IMR-90 (cell line): ENCODE data around the gene LRRC42. TPM values are rescaled to one million over a fixed set of nuclear protein-coding genes. Genes with fewer than 3 reads are reported as not detected.

Experiments
- ATAC-seq: fragments of 200-7000 bp; cut with Tn5 transposase; 2 replicates; pipeline ENCODE4 v1.9.1; 2020; ENCODE audit warnings: low read depth, mild to moderate bottlenecking, moderate library complexity
- BruUV-seq: library from RNA; stranded (reverse); fragments of 400-500 nt; replicated peaks from 2 replicates; lab custom pipeline; 2021; lab: Mats Ljungman, UMichigan
- CTCF ChIA-PET: fragments of 300-600 bp; formaldehyde crosslinking; extraction: SDS; loops from one replicate; lab custom pipeline; 2021; ENCODE audit warnings: antibody characterized with exemption; lab: Yijun Ruan, JAX
- POLR2A ChIA-PET: fragments of 300-600 bp; sonication (Branson Sonifier 250); formaldehyde crosslinking; loops from one replicate; lab custom pipeline; 2022; ENCODE audit warnings: antibody characterized with exemption; ENCODE audit not compliant: unreplicated experiment; lab: Charles Lee
- DNase-seq: peaks from one replicate; pipeline ENCODE4 v3.0.0; 2013
- H2AFZ ChIP-seq: replicated peaks from 2 replicates; pipeline ENCODE3; 2013; ENCODE audit warnings: low read length, mild to moderate bottlenecking; ENCODE audit not compliant: poor library complexity
- H2AK5ac ChIP-seq: 2 replicates; pipeline ENCODE4 v1.6.1; 2013; ENCODE audit warnings: low read depth, low read length, inconsistent platforms
- H2AK9ac ChIP-seq: replicated peaks from 2 replicates; pipeline ENCODE3; 2013; ENCODE audit warnings: mild to moderate bottlenecking, low read depth, low read length, moderate library complexity; ENCODE audit not compliant: poor library complexity
- H2BK120ac ChIP-seq: 2 replicates; pipeline ENCODE4 v1.6.1; 2013; ENCODE audit warnings: low read depth, low read length, inconsistent platforms
- H2BK15ac ChIP-seq: 3 replicates; pipeline ENCODE4 v1.6.1; 2013; ENCODE audit warnings: low read depth, low read length, inconsistent platforms
- H2BK20ac ChIP-seq: 2 replicates; pipeline ENCODE4 v1.6.1; 2013; ENCODE audit warnings: low read depth, mild to moderate bottlenecking, inconsistent platforms, low read length, moderate library complexity
- H2BK5ac ChIP-seq: 2 replicates; pipeline ENCODE4 v1.6.1; 2013; ENCODE audit warnings: mild to moderate bottlenecking, low read depth, low read length, inconsistent platforms; ENCODE audit not compliant: poor library complexity, severe bottlenecking
- H3K14ac ChIP-seq: replicated peaks from 2 replicates; pipeline ENCODE4 v1.6.1; 2013; ENCODE audit warnings: low read depth, low read length, inconsistent platforms
- H3K18ac ChIP-seq: 2 replicates; pipeline ENCODE4 v1.6.1; 2013; ENCODE audit warnings: low read depth, low read length, control low read depth
- H3K23ac ChIP-seq: 2 replicates; pipeline ENCODE4 v1.6.1; 2013; ENCODE audit warnings: low read depth, low read length, inconsistent platforms
- H3K27ac ChIP-seq: 2 replicates; pipeline ENCODE4 v1.5.1; 2013; ENCODE audit warnings: mild to moderate bottlenecking, control low read depth, low read length; ENCODE audit not compliant: insufficient read depth
- H3K27me3 ChIP-seq: 2 replicates; pipeline ENCODE4 v1.6.1; 2013; ENCODE audit warnings: low read length; ENCODE audit not compliant: control insufficient read depth, insufficient read depth
- H3K36me3 ChIP-seq: 2 replicates; pipeline ENCODE4 v1.6.1; 2013; ENCODE audit warnings: low read length, mixed read lengths; ENCODE audit not compliant: control insufficient read depth, insufficient read depth
- H3K4ac ChIP-seq: 2 replicates; pipeline ENCODE4 v1.6.1; 2013; ENCODE audit warnings: low read depth, low read length, inconsistent platforms
- H3K4me1 ChIP-seq: 2 replicates; pipeline ENCODE4 v1.6.1; 2013; ENCODE audit warnings: low read length, mixed read lengths; ENCODE audit not compliant: control insufficient read depth, insufficient read depth
- H3K4me2 ChIP-seq: 2 replicates; pipeline ENCODE4 v1.6.1; 2013; ENCODE audit warnings: low read depth, mild to moderate bottlenecking, control low read depth, low read length, moderate library complexity
- H3K4me3 ChIP-seq: 2 replicates; pipeline ENCODE4 v1.5.1; 2013; ENCODE audit warnings: low read depth, mild to moderate bottlenecking, control low read depth, low read length, moderate library complexity; ENCODE audit not compliant: insufficient read depth
- H3K56ac ChIP-seq: 2 replicates; pipeline ENCODE4 v1.6.1; 2013; ENCODE audit warnings: low read length, inconsistent platforms; ENCODE audit not compliant: insufficient read depth; ENCODE audit errors: extremely low read depth
- H3K79me1 ChIP-seq, 2 experiments: 2 replicates each; pipeline ENCODE4 v1.6.1; 2013; ENCODE audit warnings: low read length in 2 of 2, inconsistent platforms in 1 of 2, low read depth in 1 of 2
- H3K9ac ChIP-seq: 2 replicates; pipeline ENCODE4 v1.6.1; 2013; ENCODE audit warnings: low read depth, low read length, control low read depth
- H3K9me1 ChIP-seq: 2 replicates; pipeline ENCODE4 v1.6.1; 2013; ENCODE audit warnings: low read length, inconsistent platforms; ENCODE audit not compliant: insufficient read depth
- H3K9me3 ChIP-seq: 2 replicates; pipeline ENCODE4 v1.6.1; 2013; ENCODE audit warnings: low read length; ENCODE audit not compliant: control insufficient read depth, insufficient read depth
- H4K20me1 ChIP-seq: 2 replicates; pipeline ENCODE4 v1.6.1; 2013; ENCODE audit warnings: low read length, inconsistent platforms; ENCODE audit not compliant: insufficient read depth
- H4K5ac ChIP-seq: 2 replicates; pipeline ENCODE4 v1.6.1; 2013; ENCODE audit warnings: mild to moderate bottlenecking, low read depth, low read length, control low read depth
- H4K8ac ChIP-seq, 2 experiments: 2 replicates each; pipeline ENCODE4 v1.6.1; 2013; ENCODE audit warnings: low read depth in 2 of 2, low read length in 2 of 2, control low read depth in 1 of 2, inconsistent platforms in 1 of 2
- H4K91ac ChIP-seq: 2 replicates; pipeline ENCODE4 v1.6.1; 2013; ENCODE audit warnings: low read depth, low read length, inconsistent platforms; ENCODE audit not compliant: insufficient read depth
- CTCF ChIP-seq: conservative IDR thresholded peaks from 2 replicates; pipeline ENCODE4 v1.5.1; 2012; ENCODE audit warnings: mild to moderate bottlenecking, low read depth, low read length, improper control_type of control experiment
- FOS ChIP-seq: fragments of 150-350 bp; IDR thresholded peaks from 2 replicates; pipeline ENCODE4 v1.6.1; 2016; ENCODE audit warnings: low read depth, low read length
- MAFK ChIP-seq: IDR thresholded peaks from 2 replicates; pipeline ENCODE4 v1.6.1; 2012; ENCODE audit warnings: low read depth, low read length, improper control_type of control experiment
- MAZ ChIP-seq: IDR thresholded peaks from 2 replicates; pipeline ENCODE4 v1.6.1; 2012; ENCODE audit warnings: low read depth, mild to moderate bottlenecking, low read length, improper control_type of control experiment, moderate library complexity, borderline replicate concordance
- RAD21 ChIP-seq: IDR thresholded peaks from 2 replicates; pipeline ENCODE4 v1.6.1; 2012; ENCODE audit warnings: low read length, improper control_type of control experiment
- SMC3 ChIP-seq: fragments of 150-350 bp; IDR thresholded peaks from 2 replicates; pipeline ENCODE4 v1.6.1; 2016; ENCODE audit warnings: low read depth, mild to moderate bottlenecking, antibody characterized with exemption, low read length, moderate library complexity
- USF2 ChIP-seq: fragments of 150-350 bp; IDR thresholded peaks from 2 replicates; pipeline ENCODE4 v1.6.1; 2017; ENCODE audit warnings: mild to moderate bottlenecking, antibody characterized with exemption, low read length, low read depth
- WGBS, 2 experiments: methylation state at CpG; one replicate each; pipeline versions ENCODE4 v1.1.5 to v1.1.7; 2013; ENCODE audit warnings: missing lambda C conversion rate in 2 of 2; ENCODE audit not compliant: insufficient read length in 1 of 2; ENCODE audit errors: extremely low coverage in 2 of 2; 5-methylcytosine and 5-hydroxymethylcytosine counted together
- dilution Hi-C: fragments of 300-500 bp; cut with HindIII; formaldehyde crosslinking; loops from one replicate; pipeline ENCODE4 v1.14.3; 2018; ENCODE audit warnings: low sequenced_read_pairs; ENCODE audit not compliant: unreplicated experiment
- in situ Hi-C: fragments of 300-500 bp; cut with MboI; formaldehyde crosslinking; loops from 3 replicates; pipeline ENCODE4 v1.14.3; 2019; ENCODE audit warnings: low sequenced_read_pairs, inconsistent platforms, mixed read lengths
- intact Hi-C: fragments of 100-400 bp; cut with micrococcal nuclease; formaldehyde crosslinking; loops from 2 replicates; pipeline ENCODE4 v1.10.0; 2022
- polyA plus RNA-seq, 3 experiments: library from polyadenylated mRNA; depleted of rRNA; stranded (reverse); fragments of >200 nt; gene quantifications; 2 replicates each; pipeline ENCODE4 v1.2.3, GENCODE V29; 2012; ENCODE audit warnings: low replicate concordance in 1 of 3
- total RNA-seq: library from RNA; depleted of rRNA; stranded (reverse); fragments of >200 nt; gene quantifications from 2 replicates; pipeline ENCODE4 v1.2.3, GENCODE V29; 2012

Gene LRRC42
- total and polyA plus RNA-seq, 2 of the 4 experiments (the other 2 are of a cell fraction) = 39.9 to 47.5 TPM

- ATAC-seq (no peak), DNase-seq (no peak)
- H3K4ac ChIP-seq = no peak overlapping the region
- no peak overlapping the region for H4K8ac ChIP-seq
- in situ Hi-C loops (no loop called here), intact Hi-C loops (no loop called here), dilution Hi-C loops (no loop called here)
- no peak overlapping the region for H2BK5ac ChIP-seq
- 93% methylated on average over 3 of the region's 14 CpGs; no CpG with 5 or more reads in 1 of the 2 experiments for WGBS, 2 experiments
- BruUV-seq = no TSS peak
- no peaks in the 10 kb centered on the region for H3K36me3 ChIP-seq
- no peak overlapping the region for H2AFZ ChIP-seq
- no peak overlapping the region for H3K56ac ChIP-seq
- no peak overlapping the region for H2AK5ac ChIP-seq
- H2BK120ac ChIP-seq = no peak overlapping the region
- H4K20me1 ChIP-seq = peaks cover 14% of the 10 kb centered on the region; the same call in 1 of the 2 replicates
- H3K23ac ChIP-seq = no peak overlapping the region
- H3K4me2 ChIP-seq = no peak overlapping the region
- no peak overlapping the region for H3K27ac ChIP-seq
- H3K14ac ChIP-seq = no peak overlapping the region
- no peak overlapping the region for H4K91ac ChIP-seq
- no peak overlapping the region for H3K9ac ChIP-seq
- no peak overlapping the region for H2AK9ac ChIP-seq
- TF ChIP-seq RAD21 (no peak), SMC3 (no peak), MAFK (no peak), CTCF (no peak), USF2 (no peak), FOS (no peak), MAZ (no peak)
- peaks cover 14% of the 10 kb centered on the region for H3K4me1 ChIP-seq
- H3K18ac ChIP-seq = no peak overlapping the region
- POLR2A ChIA-PET = no interaction called here
- H2BK15ac ChIP-seq = no peak overlapping the region
- H3K9me3 ChIP-seq = no peaks in the 10 kb centered on the region
- no peak overlapping the region for H2BK20ac ChIP-seq
- H4K5ac ChIP-seq = no peak overlapping the region
- peaks cover 31 to 56% of the 10 kb centered on the region in 2 experiments for H3K79me1 ChIP-seq
- no peaks in the 10 kb centered on the region for H3K27me3 ChIP-seq
- CTCF ChIA-PET = interaction anchor here (1.1 kb wide), 1 partner anchor 28 kb away, joined by 3 read pairs; no protein-coding TSS in a partner anchor
- H3K9me1 ChIP-seq = peaks cover 11% of the 10 kb centered on the region
- H3K4me3 ChIP-seq = no peak overlapping the region
Observed at GRCh38 chr1:53943490-53944043, 2.6 kb upstream of the LRRC42 start.
